ENCODE measurements around the gene TSPAN10.

Gene TSPAN10

DNA sequence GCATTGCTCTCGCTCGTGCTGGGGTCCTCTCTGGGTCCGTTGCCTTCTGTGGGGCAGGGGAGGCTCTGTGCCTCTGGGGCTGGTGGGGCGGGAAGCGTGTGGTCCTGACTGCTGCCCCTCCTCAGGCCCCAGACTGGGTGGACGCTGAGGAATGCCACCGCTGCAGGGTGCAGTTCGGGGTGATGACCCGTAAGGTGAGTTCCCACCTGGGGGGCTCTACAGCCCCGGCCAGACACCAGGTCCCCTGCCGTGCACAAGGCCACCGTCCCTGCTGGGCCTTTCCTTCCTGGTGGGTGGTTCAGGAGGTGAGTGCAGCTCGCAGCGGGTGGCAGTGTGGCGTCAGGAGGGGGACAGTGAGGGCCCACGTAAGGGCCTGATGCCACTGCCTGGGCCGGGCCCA, 53.6 kb downstream of the TSPAN10 start:
- DNase-seq, result no peak

GRCh38 chr17:81691196-81691595, 54.2 kb downstream of the TSPAN10 start:
- no peak for DNase-seq

- DNase-seq, result no peak
Measured at GRCh38 chr17:81691608-81692007, 54.6 kb downstream of the TSPAN10 start.

- DNase-seq, result no peak
Measured at GRCh38 chr17:81693509-81694210, 56.7 kb downstream of the TSPAN10 start.

DNA sequence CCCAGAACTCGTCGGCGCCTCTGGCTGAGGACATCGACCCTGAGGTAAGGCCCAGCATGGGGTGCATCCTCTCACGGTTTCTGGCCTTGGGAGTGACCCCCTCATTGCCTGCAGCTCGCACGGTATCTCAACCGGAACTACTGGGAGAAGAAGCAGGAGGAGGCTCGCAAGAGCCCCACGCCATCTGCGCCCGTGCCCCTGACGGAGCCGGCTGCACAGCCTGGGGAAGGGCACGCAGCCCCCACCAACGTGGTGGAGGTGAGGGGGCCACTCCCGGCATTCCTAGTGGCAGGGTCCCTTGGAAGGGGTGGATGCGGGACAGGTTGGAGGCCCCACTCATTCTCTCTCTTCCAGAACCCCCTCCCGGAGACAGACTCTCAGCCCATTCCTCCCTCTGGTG, 57.8 kb downstream of the TSPAN10 start:
- DNase-seq, result no peak

DNA sequence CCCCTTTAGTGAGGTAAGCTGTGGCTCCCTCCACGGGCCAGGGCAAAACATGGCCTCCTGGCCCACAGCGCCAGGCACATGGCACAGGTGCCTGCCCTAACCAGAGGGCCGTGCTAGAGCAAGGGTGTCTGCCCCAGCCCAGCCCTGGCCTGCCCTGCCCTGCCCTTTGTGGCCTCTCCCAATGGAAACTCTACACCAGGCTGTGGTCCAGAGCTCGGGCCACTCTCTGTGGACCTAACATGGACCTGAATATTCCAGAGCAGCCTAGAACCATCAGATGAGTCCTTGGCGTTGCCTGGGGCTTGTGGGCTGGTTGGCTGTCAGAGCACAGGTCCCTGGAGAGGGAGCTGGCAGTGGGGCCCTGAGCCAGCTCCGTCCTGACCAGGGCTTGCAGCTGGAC, 58.2 kb downstream of the TSPAN10 start:
- DNase-seq, result no peak

- DNase-seq, result no peak
Measured at GRCh38 chr17:81695801-81696200, 58.8 kb downstream of the TSPAN10 start.

- DNase-seq, result no peak
Measured at GRCh38 chr17:81696218-81696941, 59.4 kb downstream of the TSPAN10 start.

GRCh38 chr17:81697261-81698044, 60.5 kb downstream of the TSPAN10 start:
- DNase-seq, result no peak
